Measurements from ENCODE around the gene ATP5F1D. TPM values are rescaled to one million over a fixed set of nuclear protein-coding genes. Genes with fewer than 3 reads are reported as not detected.
A peak's percentile ranks its signal among the peaks of the same experiment; 100 is the strongest.

ATP5F1D gene
- total and polyA plus RNA-seq, 2 of the 13 experiments (the other 11 are each of a cell fraction or from before 2014, with no cell fraction given): 39.4 to 78.7 TPM

GRCh38 chr19:1284293-1284978, 42.9 kb downstream of the ATP5F1D start (continued):
- no peak for TF ChIP-seq TEF (CRISPR knock-in tag; IDR thresholded peaks at IDR 0.05)
- peak; percentile 71 for TF ChIP-seq ARNT2 (CRISPR knock-in tag; IDR thresholded peaks at IDR 0.05; ENCODE audit: low read depth)
- no peak; the same call in 1 of the 2 replicates for TF ChIP-seq MXD3 (CRISPR knock-in tag; IDR thresholded peaks at IDR 0.05)
- no peak for TF ChIP-seq ZNF513 (CRISPR knock-in tag; conservative IDR thresholded peaks at IDR 0.05)
- no peak for TF ChIP-seq GLMP (CRISPR knock-in tag; IDR thresholded peaks at IDR 0.05; ENCODE audit: borderline replicate concordance)
- no peak for TF ChIP-seq ZNF512 (CRISPR knock-in tag; IDR thresholded peaks at IDR 0.05)
- no peak; the same call in none of the 2 replicates for TF ChIP-seq HNF1B (CRISPR knock-in tag; IDR thresholded peaks at IDR 0.05)
- TF ChIP-seq ZNF501 (CRISPR knock-in tag; IDR thresholded peaks at IDR 0.05): peak; percentile 61; the same call in 1 of the 2 replicates
- peak; percentile 27; the same call in 1 of the 2 replicates for TF ChIP-seq ELF1 (CRISPR knock-in tag; IDR thresholded peaks at IDR 0.05)
- peak; percentile 85 for TF ChIP-seq POGK (CRISPR knock-in tag; conservative IDR thresholded peaks at IDR 0.05)
- TF ChIP-seq DNMT1 (CRISPR knock-in tag; IDR thresholded peaks at IDR 0.05): no peak
- TF ChIP-seq ZNF777 (CRISPR knock-in tag; IDR thresholded peaks at IDR 0.05): peak; percentile 68; the same call in 1 of the 2 replicates
- no peak for TF ChIP-seq ZNF12 (CRISPR knock-in tag; IDR thresholded peaks at IDR 0.05)
- no peak; the same call in 1 of the 2 replicates for TF ChIP-seq RAD21 (CRISPR knock-in tag; IDR thresholded peaks at IDR 0.05)
- no peak for TF ChIP-seq ZNF138 (CRISPR knock-in tag; IDR thresholded peaks at IDR 0.05; ENCODE audit: low read depth)
- TF ChIP-seq ZNF441 (CRISPR knock-in tag; IDR thresholded peaks at IDR 0.05; ENCODE audit: borderline replicate concordance): no peak
- no peak for TF ChIP-seq SIN3B (IDR thresholded peaks at IDR 0.05; ENCODE audit: low read length)
- no peak for TF ChIP-seq FOSL2 (CRISPR knock-in tag; IDR thresholded peaks at IDR 0.05)
- TF ChIP-seq TFDP1 (CRISPR knock-in tag; IDR thresholded peaks at IDR 0.05; ENCODE audit: borderline replicate concordance): peak; percentile 49; the same call in 1 of the 2 replicates

Measured in HepG2 (cell line).